H1 (cell line): ENCODE results near the gene RFT1. TPM values are rescaled to one million over a fixed set of nuclear protein-coding genes. Genes with fewer than 3 reads are reported as not detected.

ENCODE experiments used
- BRCA1 ChIP-seq: IDR thresholded peaks from 2 replicates; pipeline ENCODE4 v1.6.1; 2012; ENCODE audit warnings: low read depth, low read length, improper control_type of control experiment
- CHD2 ChIP-seq: IDR thresholded peaks from 2 replicates; pipeline ENCODE4 v1.6.1; 2012; ENCODE audit warnings: low read length, improper control_type of control experiment
- CHD7 ChIP-seq: fragments of 300-600 bp; sonication (generic); IDR thresholded peaks from 2 replicates; pipeline ENCODE4 v1.7.1; 2012; ENCODE audit warnings: low read length, moderate library complexity, mild to moderate bottlenecking, inconsistent platforms; ENCODE audit not compliant: insufficient replicate concordance
- FOSL1 ChIP-seq: IDR thresholded peaks from 2 replicates; pipeline ENCODE4 v1.6.1; 2011; ENCODE audit warnings: mild to moderate bottlenecking, low read depth, low read length, moderate library complexity; ENCODE audit not compliant: insufficient read depth
- GABPA ChIP-seq: IDR thresholded peaks from 2 replicates; pipeline ENCODE4 v1.6.1; 2011; ENCODE audit warnings: mild to moderate bottlenecking, low read length, moderate library complexity, borderline replicate concordance; ENCODE audit not compliant: insufficient read depth
- MAX ChIP-seq: IDR thresholded peaks from 2 replicates; pipeline ENCODE4 v1.6.1; 2012; ENCODE audit warnings: inconsistent platforms
- NRF1 ChIP-seq: IDR thresholded peaks from 2 replicates; pipeline ENCODE4 v1.6.1; 2011; ENCODE audit warnings: mild to moderate bottlenecking, low read depth, low read length, improper control_type of control experiment
- RFX5 ChIP-seq: IDR thresholded peaks from 2 replicates; pipeline ENCODE4 v1.6.1; 2011; ENCODE audit warnings: low read depth, low read length, improper control_type of control experiment, borderline replicate concordance
- TAF7 ChIP-seq: optimal IDR thresholded peaks from 2 replicates; pipeline ENCODE3; 2011; ENCODE audit warnings: low read depth, mild to moderate bottlenecking, inconsistent platforms, low read length, moderate library complexity, borderline replicate concordance
- polyA plus RNA-seq, 7 experiments: library from polyadenylated mRNA; depleted of rRNA in 3 of 7; stranded (reverse) in 5 of 7; unstranded in 2 of 7; fragments of >200 nt in 5 of 7; fragments of 200-250 nt in 2 of 7; gene quantifications; 1 replicate in 5 of 7; 2 replicates in 1 of 7; 4 replicates in 1 of 7; pipeline versions ENCODE4 v1.2.1 to v1.2.3, GENCODE V29; 2011 to 2013; ENCODE audit warnings: missing spikeins in 2 of 7, mixed read lengths in 2 of 7
- total RNA-seq: library from RNA; stranded (reverse); fragmentation: NEBNext Ultra II Directional; extraction: Animal tissue kit (Norgen Biotek cat#: 25700); gene quantifications from 2 replicates; pipeline ENCODE4 v1.2.1, GENCODE V29; 2021

RFT1 gene
- total and polyA plus RNA-seq, 2 of the 8 experiments (the other 6 are each of a cell fraction or from before 2014, with no cell fraction given) = 27.7 to 42.4 TPM

- TF ChIP-seq CHD7 (no peak), BRCA1 (no peak), RFX5 (no peak), NRF1 (no peak), FOSL1 (no peak), TAF7 (no peak), MAX (no peak), GABPA (no peak), CHD2 (no peak)
These were observed 36.6 kb upstream of the RFT1 start (continued) for GRCh38 chr3:53166781-53167291.
